SW480 (cell line): Measurements from ENCODE around the gene REV1.

Experiments
- DNase-seq: peaks from one replicate; pipeline ENCODE4 v3.0.0-alpha.2; 2016; ENCODE audit warnings: low spot score

The REV1 gene

GRCh38 chr2:99448556-99448955 lies 41.3 kb downstream of the REV1 start:
- DNase-seq = peak; percentile 17

- DNase-seq = no peak
These were observed 44.8 kb downstream of the REV1 start for GRCh38 chr2:99445065-99445464.

- no peak for DNase-seq
These were observed 45.6 kb downstream of the REV1 start for GRCh38 chr2:99444222-99444621.

GRCh38 chr2:99442837-99443236 lies 47.0 kb downstream of the REV1 start:
- no peak for DNase-seq

DNA sequence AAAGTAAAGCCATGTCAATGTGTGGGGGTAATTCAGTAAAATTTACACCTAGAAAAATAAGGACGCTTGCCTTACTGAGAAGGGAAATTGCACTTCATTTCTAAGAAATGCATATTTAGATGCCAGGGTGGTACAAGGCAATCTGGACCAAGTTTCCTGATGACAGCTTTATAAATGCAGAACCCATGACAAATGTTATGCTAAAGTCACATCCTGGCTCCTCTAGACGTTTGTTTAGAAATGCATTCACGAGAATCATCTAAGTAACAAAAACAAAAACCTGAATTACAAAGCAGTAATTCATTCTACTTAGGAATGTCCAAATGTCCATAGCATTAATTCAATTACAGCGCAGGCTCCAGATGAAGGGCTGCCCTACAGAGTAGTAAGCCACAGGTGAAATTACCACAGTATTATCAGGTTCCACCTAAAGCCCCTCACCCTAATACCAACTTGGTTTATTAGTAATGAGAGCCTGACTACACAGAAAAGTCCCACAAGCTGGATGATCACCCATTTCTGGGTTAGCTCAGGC lies 49.8 kb downstream of the REV1 start:
- no peak for DNase-seq

- no peak for DNase-seq
These were observed 52.9 kb downstream of the REV1 start for GRCh38 chr2:99436874-99437273.

- DNase-seq = no peak
These were observed 56.5 kb downstream of the REV1 start for GRCh38 chr2:99433340-99433739.

- DNase-seq = no peak
These were observed 58.1 kb downstream of the REV1 start for GRCh38 chr2:99431587-99432275.

DNA sequence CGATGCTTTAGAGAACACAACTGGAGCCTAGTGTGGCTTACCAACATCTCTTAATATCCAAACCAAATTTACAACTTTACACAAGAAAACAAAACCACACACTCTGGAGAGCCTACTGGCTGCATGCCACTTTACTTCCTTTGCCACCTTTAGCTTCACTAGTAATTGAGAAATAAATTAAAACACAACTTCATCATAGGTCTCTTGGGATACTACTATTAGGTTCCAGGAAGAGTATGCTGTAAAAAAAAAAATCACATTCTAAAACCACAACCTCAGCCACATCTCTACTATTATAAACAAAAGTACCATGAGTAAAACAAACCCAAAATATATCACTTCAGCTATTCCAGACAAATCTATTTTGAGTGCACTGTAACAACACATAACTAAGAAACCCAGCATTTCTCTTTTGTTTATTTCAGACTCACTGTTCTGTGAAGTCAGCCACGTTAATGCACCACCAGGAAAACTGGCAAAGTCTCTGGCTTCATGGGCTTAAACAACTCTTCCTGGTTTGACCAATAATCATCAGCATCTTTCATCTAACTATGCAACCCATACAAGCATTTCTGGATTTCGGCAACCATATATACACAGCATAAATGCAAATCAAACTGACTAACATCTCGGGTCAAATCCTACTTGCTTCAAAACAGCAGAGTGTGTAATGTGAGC lies 59.1 kb downstream of the REV1 start:
- DNase-seq = no peak

DNA sequence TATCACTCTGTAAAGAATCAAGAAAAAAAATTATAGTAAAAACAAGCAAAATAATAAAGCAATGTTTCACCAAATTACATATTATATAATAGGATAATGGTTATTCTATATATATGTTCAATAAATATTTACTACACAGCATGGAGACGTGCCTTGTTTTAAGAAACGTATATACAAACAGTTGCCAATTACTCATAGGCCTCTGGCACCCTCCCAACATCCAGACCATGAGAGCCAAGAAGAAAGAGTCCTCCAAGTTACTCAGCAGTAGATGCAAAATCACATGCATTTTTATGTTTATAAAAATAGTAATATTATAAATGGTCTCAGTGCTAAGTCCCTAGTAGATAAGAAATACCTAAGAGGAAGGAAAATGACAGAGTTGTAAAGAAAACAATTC lies 64.8 kb downstream of the REV1 start:
- DNase-seq = no peak

- DNase-seq = no peak
These were observed 65.4 kb downstream of the REV1 start for GRCh38 chr2:99424371-99424770.

- no peak for DNase-seq
These were observed 67.2 kb downstream of the REV1 start for GRCh38 chr2:99422599-99422998.

DNA sequence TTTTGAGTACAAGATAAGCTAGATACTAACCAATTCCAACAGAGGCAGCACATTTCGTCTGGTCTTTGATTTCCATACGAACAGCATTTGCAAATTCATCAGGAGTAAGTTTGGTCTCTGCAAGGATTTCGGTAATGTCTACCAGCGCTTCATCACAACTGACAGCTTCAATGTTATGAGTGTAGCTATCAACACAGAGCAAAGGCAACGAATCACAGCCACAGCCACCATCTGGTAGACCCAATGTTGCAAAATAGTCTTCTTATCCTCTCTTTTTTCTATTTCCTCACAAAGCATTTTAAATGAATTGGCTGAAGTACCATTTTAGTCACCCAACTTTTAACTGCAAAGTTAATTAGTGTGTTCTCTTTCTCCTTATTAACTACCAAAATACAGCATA lies 68.3 kb downstream of the REV1 start:
- DNase-seq = no peak

- DNase-seq = no peak
These were observed 69.0 kb downstream of the REV1 start for GRCh38 chr2:99420751-99421299.

DNA sequence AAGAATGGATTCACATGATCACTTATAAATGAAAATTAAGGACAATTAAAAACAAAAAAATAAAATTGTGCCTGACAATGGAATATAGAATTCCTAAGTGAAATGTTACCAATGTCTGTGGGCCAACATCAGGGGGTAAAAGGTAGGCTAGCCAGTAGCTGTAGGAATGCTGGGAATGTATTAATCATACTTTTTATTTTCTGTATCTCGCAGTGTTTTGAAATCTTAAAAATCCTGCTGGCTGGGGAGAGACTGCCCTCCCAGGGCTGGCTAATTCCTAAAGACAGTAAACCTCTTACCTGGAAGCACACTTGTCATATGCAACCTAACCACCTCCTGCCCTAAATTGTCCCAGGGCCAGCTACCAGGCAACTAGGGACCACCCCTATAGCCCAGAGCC lies 69.8 kb downstream of the REV1 start:
- no peak for DNase-seq

GRCh38 chr2:99417396-99417795 lies 72.4 kb downstream of the REV1 start:
- DNase-seq = no peak

GRCh38 chr2:99414566-99414965 lies 75.3 kb downstream of the REV1 start:
- no peak for DNase-seq

DNA sequence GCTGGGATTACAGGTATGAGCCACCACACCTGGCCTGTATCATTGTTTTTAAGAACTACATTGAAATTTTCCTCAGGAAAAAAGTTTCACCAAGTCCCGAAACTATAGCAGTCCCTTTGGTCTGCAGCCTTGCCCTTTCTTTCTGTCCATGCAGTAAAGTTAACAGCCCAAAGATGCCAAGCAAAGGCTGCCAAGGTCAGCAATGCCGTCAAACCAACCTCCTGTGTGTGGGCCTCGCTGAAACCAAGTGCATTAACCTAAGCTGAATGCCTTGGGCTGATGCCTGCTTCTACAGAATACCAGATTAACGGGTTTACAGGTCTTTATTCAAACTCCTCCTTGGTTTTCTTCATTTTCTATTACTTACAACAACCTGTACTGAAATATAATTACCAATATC lies 79.5 kb downstream of the REV1 start:
- no peak for DNase-seq

GRCh38 chr2:99406137-99406536 lies 83.7 kb downstream of the REV1 start:
- no peak for DNase-seq

GRCh38 chr2:99404797-99405669 lies 84.8 kb downstream of the REV1 start:
- DNase-seq = no peak

- DNase-seq = no peak
These were observed 85.6 kb downstream of the REV1 start for GRCh38 chr2:99404039-99404796.

- peak; percentile 67 for DNase-seq
These were observed 86.3 kb downstream of the REV1 start for GRCh38 chr2:99403524-99403923.
